EL (cell line): ENCODE results near the gene PYGO2.
"Not testable (repeated sequence)": the region's sequence is repeated elsewhere in the genome, so short reads cannot be mapped to it uniquely, and the experiment has no call there.

Experiments used
- DNase-seq: peaks from one replicate; pipeline ENCODE4 v3.0.0-alpha.2; 2016

Gene PYGO2

DNA sequence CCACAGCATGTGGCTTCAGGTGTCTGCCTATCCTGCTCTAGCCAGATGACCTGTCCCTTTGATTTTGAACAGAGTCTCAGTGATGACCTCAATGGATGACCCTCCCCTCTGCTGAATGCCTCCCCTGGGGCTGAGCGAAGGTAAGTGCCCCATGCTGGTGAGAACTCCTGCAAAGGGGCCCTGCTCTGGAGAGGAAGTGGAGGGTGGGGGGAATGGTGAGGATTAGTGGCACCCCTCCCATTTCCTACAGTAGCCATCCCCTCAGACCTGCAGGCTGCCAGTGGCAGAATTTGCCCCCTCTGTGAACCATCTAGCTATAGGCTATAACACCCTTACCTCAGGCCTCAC is 21.4 kb downstream of the PYGO2 start:
- no peak for DNase-seq

GRCh38 chr1:154938604-154939399 is 22.8 kb downstream of the PYGO2 start:
- DNase-seq, result no peak

- no peak for DNase-seq
Measured at GRCh38 chr1:154937988-154938386, 23.6 kb downstream of the PYGO2 start.

DNA sequence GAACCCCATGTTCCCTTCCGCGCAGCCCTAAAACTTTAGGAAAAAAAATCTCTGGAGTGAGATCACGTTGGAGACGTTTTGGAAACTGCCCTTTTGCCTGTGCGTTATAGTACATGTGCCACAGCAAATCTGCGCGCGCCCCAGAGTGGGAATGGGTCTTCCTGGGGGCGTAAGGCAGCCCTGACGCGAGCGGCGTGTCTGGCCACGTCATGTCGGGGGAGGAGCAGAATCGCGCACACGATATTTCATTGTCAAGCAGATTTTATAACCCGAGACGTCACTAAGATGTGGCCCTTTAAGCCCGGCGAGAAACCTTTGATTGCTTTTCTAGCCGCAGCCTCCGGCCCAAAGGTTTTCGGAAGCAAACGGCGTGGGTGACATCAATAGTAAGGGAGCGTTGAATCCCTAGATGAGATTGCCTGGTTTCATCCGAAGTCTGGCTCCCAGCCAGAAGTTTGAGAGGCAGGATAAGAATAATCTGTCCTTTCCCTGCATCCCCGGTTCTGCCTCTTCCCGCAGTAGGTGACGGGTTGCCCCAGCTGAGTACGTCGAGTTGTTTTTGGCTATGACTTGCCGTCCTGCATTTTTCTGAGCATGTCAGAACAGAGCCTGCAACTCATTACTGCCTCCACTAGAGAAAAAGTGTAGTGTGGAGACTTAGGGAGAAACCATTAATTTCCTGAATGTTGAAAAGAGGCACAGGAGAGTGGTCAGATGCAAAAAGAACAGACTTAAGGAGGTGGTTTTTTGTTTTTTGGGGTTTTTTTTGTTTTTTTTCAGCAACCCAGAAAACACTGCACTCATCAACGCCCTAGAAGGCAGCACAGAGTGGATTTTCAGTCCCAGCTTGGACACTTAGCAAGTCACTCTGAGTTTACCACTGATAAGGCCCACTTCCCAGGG is 24.2 kb downstream of the PYGO2 start:
- peak; percentile 94 for DNase-seq

GRCh38 chr1:154936555-154937084 is 25.0 kb downstream of the PYGO2 start, which contains the start of gene PMVK:
Gene PMVK (minus strand): TSS chr1:154936719. CDS start chr1:154936685, 34 bp downstream.
- DNase-seq, result peak; percentile 95

DNA sequence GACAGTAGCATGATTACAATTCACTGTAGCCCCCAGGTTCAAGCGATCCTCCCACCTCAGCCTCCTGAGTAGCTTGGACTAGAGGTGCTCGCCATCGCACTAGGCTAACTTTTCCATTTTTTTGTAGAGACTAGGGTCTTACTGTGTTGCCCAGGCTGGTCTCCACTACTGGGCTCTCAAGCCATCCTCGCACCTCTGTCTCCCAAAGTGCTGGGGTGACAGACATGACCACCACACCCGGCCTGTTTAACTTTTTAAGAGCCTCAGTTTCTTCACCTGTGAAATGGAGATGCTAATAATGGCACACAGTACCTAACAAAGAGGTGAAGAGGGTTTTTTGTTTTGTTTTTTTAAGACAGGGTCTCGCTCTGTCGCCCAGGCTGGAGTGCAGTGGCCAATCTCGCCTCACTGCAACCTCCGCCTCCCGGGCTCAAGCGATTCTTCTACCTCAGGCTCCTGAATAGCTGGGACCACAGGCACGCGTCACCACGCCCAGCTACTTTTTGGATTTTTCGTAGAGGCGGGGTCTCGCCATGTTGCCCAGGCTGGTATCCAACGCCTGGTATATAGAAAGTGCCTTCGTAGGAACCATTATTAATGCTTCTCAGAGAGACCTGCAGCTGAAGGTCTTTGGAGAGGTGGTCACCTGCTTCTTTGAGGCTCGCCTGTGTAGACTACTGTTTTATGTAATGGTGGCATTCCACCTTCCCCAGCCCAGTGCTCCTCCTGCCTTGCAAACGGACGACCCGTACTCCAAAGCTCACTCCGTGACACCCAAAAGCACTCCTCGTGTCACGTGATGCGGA is 25.6 kb downstream of the PYGO2 start:
- DNase-seq, result no peak

DNA sequence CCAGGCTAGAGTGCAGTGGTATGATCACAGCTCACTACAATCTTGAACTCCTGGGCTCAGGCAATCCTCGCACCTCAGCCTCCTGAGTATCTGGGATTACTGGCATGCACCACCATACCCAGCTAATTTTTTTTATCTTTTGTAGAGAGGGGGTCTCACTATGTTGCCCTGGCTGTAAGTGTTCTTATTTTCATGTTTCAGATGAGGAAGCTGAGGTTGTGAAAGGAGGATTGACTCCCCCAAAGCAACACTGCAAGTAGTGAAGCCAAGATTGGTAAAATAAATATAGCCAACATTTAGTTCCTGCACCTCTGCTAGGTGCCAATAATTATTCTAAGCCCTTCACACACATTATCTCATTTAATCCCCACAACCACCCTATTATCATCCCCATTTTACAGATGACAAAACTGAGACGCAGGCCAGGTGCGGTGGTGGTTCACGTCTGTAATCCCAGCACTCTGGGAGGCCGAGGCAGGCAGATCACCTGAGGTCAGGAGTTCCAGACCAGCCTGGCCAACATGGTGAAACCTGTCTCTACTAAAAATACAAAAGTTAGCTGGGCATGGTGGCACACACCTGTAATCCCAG is 27.1 kb downstream of the PYGO2 start:
- no peak for DNase-seq

GRCh38 chr1:154931940-154932487 is 29.6 kb downstream of the PYGO2 start:
- no peak for DNase-seq

DNA sequence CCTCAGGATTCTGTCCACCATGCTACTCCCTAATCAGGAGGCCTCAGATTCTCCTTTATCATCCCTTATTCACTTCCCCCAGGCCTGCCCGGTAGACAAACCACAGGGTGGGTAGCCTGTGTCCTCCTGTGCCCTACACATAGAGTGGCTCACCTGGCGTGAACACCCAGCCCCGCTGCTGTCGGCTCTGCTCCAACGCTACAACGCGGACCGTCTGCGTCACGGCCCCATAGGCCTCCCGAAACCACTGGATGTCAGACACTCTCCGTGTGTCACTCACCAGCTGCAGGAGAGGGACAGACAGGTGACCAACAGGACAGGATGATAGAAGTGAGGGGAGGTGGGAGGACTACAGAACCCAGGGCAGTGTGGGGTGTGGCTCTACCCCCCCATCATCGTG is 35.4 kb downstream of the PYGO2 start:
- DNase-seq, result no peak

GRCh38 chr1:154925335-154926170 is 36.0 kb downstream of the PYGO2 start:
- no peak for DNase-seq

DNA sequence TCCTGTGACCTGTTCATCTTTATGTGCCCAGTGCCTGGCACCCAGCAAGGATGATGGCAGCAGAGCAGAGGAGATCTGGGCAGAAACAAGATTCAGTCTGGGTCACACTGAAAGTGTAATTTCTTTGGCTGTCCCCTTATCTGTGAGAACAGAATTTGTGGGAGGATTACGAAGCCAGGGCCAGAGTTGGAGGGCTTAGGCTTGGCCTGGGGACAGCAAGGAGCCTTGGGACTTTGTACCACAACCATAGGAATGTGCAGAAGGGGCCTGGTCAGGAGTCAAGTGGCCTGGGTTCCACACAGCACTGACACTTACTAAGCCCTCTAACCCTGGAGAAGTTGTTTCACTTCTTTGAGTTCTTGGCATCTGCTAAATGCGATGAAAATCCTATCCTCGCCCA is 37.9 kb downstream of the PYGO2 start:
- no peak for DNase-seq

GRCh38 chr1:154913273-154913672 is 48.3 kb downstream of the PYGO2 start:
- DNase-seq, result no peak

DNA sequence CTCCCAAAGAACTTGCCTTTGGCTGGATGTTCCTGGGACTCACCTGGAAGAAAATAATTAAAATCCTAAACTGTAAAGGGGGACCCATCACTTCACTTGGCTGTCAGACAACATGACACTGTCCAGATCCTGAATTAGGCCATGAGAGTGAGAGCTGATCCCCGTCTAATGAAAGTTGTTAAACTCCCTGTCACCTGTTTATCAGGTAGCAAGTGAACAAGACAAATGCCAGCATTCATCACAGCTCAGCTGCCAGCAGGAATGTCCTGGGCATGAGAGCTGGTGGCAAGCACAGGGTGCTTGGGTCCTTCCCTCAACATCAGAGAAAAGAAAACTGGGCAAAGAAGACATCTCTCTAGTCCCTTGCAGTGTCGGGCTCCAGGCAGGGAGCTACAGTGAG is 48.8 kb downstream of the PYGO2 start:
- DNase-seq, result no peak

DNA sequence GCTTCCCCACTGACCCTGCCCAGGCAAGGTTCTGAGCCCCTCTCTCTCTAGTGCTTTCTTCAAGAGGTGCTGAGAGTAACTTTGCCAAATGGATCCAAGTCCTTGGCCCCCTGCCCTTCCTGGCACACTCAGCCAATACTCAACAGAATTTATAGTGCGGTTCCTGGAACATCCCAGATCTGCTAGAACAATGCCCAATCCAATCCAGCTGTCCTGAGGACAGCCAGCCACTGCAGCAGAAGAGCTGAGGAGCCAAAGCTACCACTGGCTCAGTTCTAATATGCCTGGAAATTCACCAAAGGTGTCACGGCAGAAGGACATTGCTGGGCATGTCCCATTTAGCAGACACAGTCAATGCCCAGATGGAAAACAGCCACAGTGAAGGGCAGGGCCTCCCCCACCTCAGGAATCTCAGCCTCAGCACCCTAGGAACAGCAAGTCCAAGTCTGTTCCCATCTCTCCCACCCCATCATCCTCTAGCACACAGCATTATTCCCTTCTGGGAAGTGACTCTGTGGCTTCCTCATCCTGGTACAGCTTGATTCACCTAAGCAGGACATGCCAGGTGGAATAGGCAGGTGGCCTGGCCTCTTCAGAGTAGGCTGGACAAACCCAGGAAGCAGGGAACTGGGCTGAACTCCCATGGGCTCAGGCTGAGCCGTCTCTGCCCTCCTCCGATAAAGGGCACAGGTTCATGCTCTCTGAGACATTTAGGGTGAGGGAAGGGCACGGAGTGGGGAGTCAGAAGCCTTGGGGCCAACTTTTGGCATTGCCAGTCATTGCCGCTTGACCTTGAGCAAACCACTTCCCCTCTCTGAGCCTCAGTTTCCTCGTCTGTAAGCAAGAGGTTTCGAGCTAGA is 49.7 kb downstream of the PYGO2 start:
- DNase-seq, result no peak

DNA sequence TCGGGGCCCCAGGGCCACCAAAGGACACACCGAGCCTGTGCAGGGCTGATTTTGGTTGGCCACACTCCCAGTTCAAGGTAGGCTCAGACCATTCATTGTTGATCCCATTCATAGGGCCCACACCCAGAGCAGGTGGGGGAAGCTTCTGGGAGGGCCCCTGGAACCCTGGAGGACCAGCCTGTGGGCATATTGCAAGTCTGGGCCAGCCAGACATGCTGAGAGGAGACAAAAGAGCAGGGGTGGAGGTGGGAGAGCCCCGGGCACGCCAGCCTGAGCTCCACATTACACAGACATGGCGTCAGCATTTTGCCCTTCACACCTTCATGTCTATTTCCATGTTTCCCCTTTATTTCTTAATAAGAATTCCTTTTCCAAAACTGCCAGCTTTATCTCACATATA is 50.7 kb downstream of the PYGO2 start:
- DNase-seq, result no peak

DNA sequence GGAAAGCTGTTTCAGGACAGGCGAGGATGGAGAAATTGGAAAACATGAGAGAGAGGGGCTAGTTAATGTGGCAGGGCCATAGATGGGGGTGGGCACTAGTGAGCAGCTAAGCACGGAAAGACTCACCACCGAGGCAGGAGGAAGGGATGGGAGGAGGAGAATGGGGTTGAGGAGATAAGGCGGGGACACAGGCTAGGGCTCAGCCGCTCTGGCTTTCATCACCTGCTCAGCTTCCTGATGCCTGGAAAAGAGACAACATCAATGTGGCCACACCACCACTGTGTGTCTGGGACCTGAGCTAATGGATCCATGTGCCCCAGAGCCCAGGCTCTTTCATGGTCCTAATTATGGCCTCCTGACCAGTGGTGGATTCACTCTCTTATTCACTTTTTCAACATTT is 52.6 kb downstream of the PYGO2 start:
- no peak for DNase-seq

DNA sequence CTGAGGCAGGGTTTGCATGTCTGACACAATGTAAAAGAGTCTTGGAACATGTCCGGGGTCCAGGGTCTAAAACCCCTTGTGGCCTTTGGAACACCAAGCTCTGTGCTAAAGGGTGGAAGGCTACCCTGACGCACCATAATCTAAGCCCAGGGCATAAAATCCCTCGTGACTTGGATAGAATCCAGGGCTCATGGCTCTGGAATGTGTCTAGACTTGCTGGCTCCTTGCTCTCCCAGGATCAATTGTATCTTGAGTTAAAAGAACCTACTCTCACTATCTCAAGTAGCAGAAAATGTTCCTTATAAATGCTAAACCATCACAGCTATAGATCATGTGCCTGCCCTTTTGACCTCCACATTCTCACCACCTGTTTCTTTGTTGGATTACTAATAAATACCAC is 53.5 kb downstream of the PYGO2 start:
- DNase-seq, result not testable (repeated sequence)
